Body of pancreas (tissue), 4 donors: ENCODE results near the gene GALNT12.

ENCODE experiments used
- CTCF ChIP-seq, 7 experiments: fragments of 450-650 bp in 4 of 7; fragments of 200-600 bp in 3 of 7; sonication (generic) in 3 of 7; IDR thresholded peaks; one replicate each; pipeline ENCODE4 v1.5.1; 2016 to 2019; ENCODE audit warnings: antibody characterized with exemption in 7 of 7
- POLR2A ChIP-seq, 3 donors: fragments of 450-650 bp; IDR thresholded peaks; one replicate each; pipeline ENCODE4 v1.6.1; 2016; ENCODE audit warnings: antibody characterized with exemption in 3 of 3, mild to moderate bottlenecking in 2 of 3

- TF ChIP-seq CTCF (IDR thresholded peaks at IDR 0.05) (no peak), POLR2A (IDR thresholded peaks at IDR 0.05) (no peak)
Observed at GRCh38 chr9:98795295-98795955, 12.0 kb upstream of the GALNT12 start.
